Endothelial cell of umbilical vein (primary cell): ENCODE results near the gene MAPT.

ENCODE experiments used
- CTCF ChIP-seq, 2 donors: IDR thresholded peaks; 1 replicate in 1 of 2; 2 replicates in 1 of 2; pipeline ENCODE4 v1.5.1; 2011; ENCODE audit warnings: low read length in 2 of 2, mild to moderate bottlenecking in 2 of 2, moderate library complexity in 2 of 2, control low read depth in 1 of 2, inconsistent platforms in 1 of 2, low read depth in 1 of 2; ENCODE audit not compliant: insufficient read depth in 1 of 2; ENCODE audit errors: extremely low read depth in 1 of 2
- MAX ChIP-seq: IDR thresholded peaks from 2 replicates; pipeline ENCODE4 v1.6.1; 2011; ENCODE audit not compliant: insufficient read depth, insufficient read length
- POLR2A ChIP-seq: IDR thresholded peaks from 2 replicates; pipeline ENCODE4 v1.6.1; 2012; ENCODE audit warnings: low read depth, mild to moderate bottlenecking, control low read depth, low read length
- POLR2AphosphoS5 ChIP-seq: IDR thresholded peaks from 2 replicates; pipeline ENCODE4 v1.6.1; 2012; ENCODE audit warnings: low read depth, mild to moderate bottlenecking, control low read depth, low read length, moderate library complexity; ENCODE audit not compliant: insufficient read depth

- TF ChIP-seq CTCF (IDR thresholded peaks at IDR 0.05; ENCODE audit: extremely low read depth in 1 of 2, insufficient read depth in 1 of 2, low read depth in 1 of 2, low read length in 2 of 2) (no peak), POLR2AphosphoS5 (no peak), POLR2A (no peak), MAX (no peak)
Observed at GRCh38 chr17:45870342-45870974, 23.9 kb upstream of the MAPT start.
